Measurements from ENCODE around the gene DNAH2.

GRCh38 chr17:7855660-7856010, 138.1 kb downstream of the DNAH2 start:
- TF ChIP-seq CTCF (IDR thresholded peaks at IDR 0.05) = no peak
- TF ChIP-seq TCF7L2 (IDR thresholded peaks at IDR 0.05; ENCODE audit: low read depth, low read length) = no peak
- no peak for TF ChIP-seq REST (IDR thresholded peaks at IDR 0.05; ENCODE audit: insufficient read depth in 1 of 2, low read depth in 2 of 2, low read length in 1 of 2)
- no peak for TF ChIP-seq POLR2AphosphoS5 (IDR thresholded peaks at IDR 0.05; ENCODE audit: low read depth, low read length)
- no peak for TF ChIP-seq SIN3A (IDR thresholded peaks at IDR 0.05; ENCODE audit: borderline replicate concordance, insufficient read depth, low read depth, low read length)
